Fibroblast of lung (primary cell): ENCODE data around the gene FDXR. TPM values are rescaled to one million over a fixed set of nuclear protein-coding genes. Genes with fewer than 3 reads are reported as not detected.
A peak's percentile ranks its signal among the peaks of the same experiment; 100 is the strongest.
"Not testable (repeated sequence)": the region's sequence is repeated elsewhere in the genome, so short reads cannot be mapped to it uniquely, and the experiment has no call there.

ENCODE experiments used
- DNase-seq, 2 donors: peaks; one replicate each; pipeline versions ENCODE4 v3.0.0 to v3.0.0-alpha.2; 2010; ENCODE audit warnings: low read depth in 2 of 2
- H2AFZ ChIP-seq: 2 replicates; pipeline ENCODE4 v1.5.1; 2012; ENCODE audit warnings: low read length, control low read depth, inconsistent platforms
- H3K27ac ChIP-seq: 2 replicates; pipeline ENCODE4 v1.5.1; 2011; ENCODE audit warnings: low read length, control low read depth; ENCODE audit not compliant: insufficient read depth
- H3K27me3 ChIP-seq: 2 replicates; pipeline ENCODE4 v1.5.1; 2011; ENCODE audit warnings: mild to moderate bottlenecking, low read length; ENCODE audit not compliant: control insufficient read depth, insufficient read depth
- H3K36me3 ChIP-seq: 2 replicates; pipeline ENCODE4 v1.5.1; 2011; ENCODE audit warnings: low read length; ENCODE audit not compliant: control insufficient read depth, insufficient read depth
- H3K4me1 ChIP-seq: 2 replicates; pipeline ENCODE4 v1.5.1; 2011; ENCODE audit warnings: low read length; ENCODE audit not compliant: control insufficient read depth, insufficient read depth; ENCODE audit errors: extremely low read depth
- H3K4me2 ChIP-seq: 2 replicates; pipeline ENCODE4 v1.5.1; 2011; ENCODE audit warnings: low read length, control low read depth; ENCODE audit not compliant: insufficient read depth; ENCODE audit errors: extremely low read depth
- H3K4me3 ChIP-seq, 4 experiments: fragments of 200-600 bp in 1 of 4; sonication (generic) in 1 of 4; replicated peaks in 1 of 4; 2 replicates each; pipeline ENCODE4 v1.5.1; 2011 to 2016; ENCODE audit warnings: low read length in 4 of 4, low read depth in 3 of 4, mild to moderate bottlenecking in 3 of 4, control low read depth in 2 of 4, inconsistent platforms in 1 of 4, mixed read lengths in 1 of 4; ENCODE audit not compliant: insufficient read depth in 1 of 4; ENCODE audit errors: control extremely low read depth in 1 of 4
- H3K79me2 ChIP-seq: 2 replicates; pipeline ENCODE4 v1.5.1; 2012; ENCODE audit warnings: mild to moderate bottlenecking, low read length, inconsistent platforms; ENCODE audit not compliant: control insufficient read depth, insufficient read depth
- H3K9ac ChIP-seq: 2 replicates; pipeline ENCODE4 v1.5.1; 2011; ENCODE audit warnings: mild to moderate bottlenecking, low read length, control low read depth; ENCODE audit not compliant: insufficient read depth
- H3K9me3 ChIP-seq: 2 replicates; pipeline ENCODE4 v1.5.1; 2012; ENCODE audit warnings: low read depth, low read length; ENCODE audit not compliant: control insufficient read depth, insufficient read depth
- H4K20me1 ChIP-seq: 2 replicates; pipeline ENCODE4 v1.5.1; 2011; ENCODE audit warnings: low read length; ENCODE audit not compliant: control insufficient read depth, insufficient read depth; ENCODE audit errors: extremely low read depth
- CTCF ChIP-seq, 2 donors: IDR thresholded peaks in 1 of 2; conservative IDR thresholded peaks in 1 of 2; 1 replicate in 1 of 2; 2 replicates in 1 of 2; pipeline ENCODE4 v1.5.1; 2011 to 2012; ENCODE audit warnings: low read length in 2 of 2, control low read depth in 1 of 2, inconsistent platforms in 1 of 2, low read depth in 1 of 2, mild to moderate bottlenecking in 1 of 2
- EZH2 ChIP-seq: IDR thresholded peaks from 2 replicates; pipeline ENCODE4 v1.5.1; 2012; ENCODE audit warnings: low read length, control low read depth, mild to moderate bottlenecking; ENCODE audit errors: missing control alignments
- polyA plus RNA-seq, 2 donors: library from polyadenylated mRNA; depleted of rRNA in 1 of 2; stranded (reverse) in 1 of 2; unstranded in 1 of 2; fragments of >200 nt; gene quantifications; 2 replicates each; pipeline ENCODE4 v1.2.1, GENCODE V29; 2011 to 2012; ENCODE audit warnings: missing spikeins in 1 of 2
- total RNA-seq: library from RNA; depleted of rRNA; stranded (reverse); fragments of >200 nt; gene quantifications from 2 replicates; pipeline ENCODE4 v1.2.1, GENCODE V29; 2014

FDXR gene
- total and polyA plus RNA-seq, 2 donors (not counting 1 experiment from before 2014, with no cell fraction given): 6.8 to 71.0 TPM

GRCh38 chr17:74873037-74873873 lies 461 bp upstream of the FDXR start:
- DNase-seq: peak; percentile 100
- peak overlapping the region; percentile 65 to 97 (median 86) for H3K4me3 ChIP-seq
- H3K4me1 ChIP-seq: peaks cover 7% of the 10 kb centered on the region
- H3K9me3 ChIP-seq: no peaks in the 10 kb centered on the region
- peaks cover 3% of the 10 kb centered on the region for H3K36me3 ChIP-seq
- H3K79me2 ChIP-seq: no peaks in the 10 kb centered on the region
- peak overlapping the region; percentile 60 for H2AFZ ChIP-seq
- H3K27ac ChIP-seq: peak overlapping the region; percentile 89
- TF ChIP-seq CTCF (conservative IDR thresholded peaks at IDR 0.05 in 1 of 2, IDR thresholded peaks at IDR 0.05 in 1 of 2; ENCODE audit: low read depth in 1 of 2, low read length in 2 of 2): no peak
- TF ChIP-seq EZH2: no peak
- H3K27me3 ChIP-seq: no peaks in the 10 kb centered on the region
- peak overlapping the region; percentile 80 for H3K4me2 ChIP-seq
- H4K20me1 ChIP-seq: no peaks in the 10 kb centered on the region
- H3K9ac ChIP-seq: peak overlapping the region; percentile 71

GRCh38 chr17:74871356-74872076 lies 1.3 kb downstream of the FDXR start:
- TF ChIP-seq CTCF (conservative IDR thresholded peaks at IDR 0.05 in 1 of 2, IDR thresholded peaks at IDR 0.05 in 1 of 2; ENCODE audit: low read depth in 1 of 2, low read length in 2 of 2): no peak
- TF ChIP-seq EZH2: no peak
- H2AFZ ChIP-seq: no peak overlapping the region
- no peak overlapping the region for H3K9ac ChIP-seq
- no peaks in the 10 kb centered on the region for H3K9me3 ChIP-seq
- H3K4me2 ChIP-seq: peak overlapping the region; percentile 93
- peaks cover 7% of the 10 kb centered on the region for H3K4me1 ChIP-seq
- H4K20me1 ChIP-seq: no peaks in the 10 kb centered on the region
- H3K36me3 ChIP-seq: peaks cover 3% of the 10 kb centered on the region
- DNase-seq: no peak
- peak overlapping the region in 2 of 4 experiments; percentile 71 to 97 for H3K4me3 ChIP-seq
- no peak overlapping the region for H3K27ac ChIP-seq
- H3K79me2 ChIP-seq: no peaks in the 10 kb centered on the region
- no peaks in the 10 kb centered on the region for H3K27me3 ChIP-seq

GRCh38 chr17:74870512-74870911 lies 2.3 kb downstream of the FDXR start:
- peak; percentile 36 to 63 for DNase-seq
- no peak overlapping the region for H3K9ac ChIP-seq
- H3K4me1 ChIP-seq: peaks cover 7% of the 10 kb centered on the region
- H3K27me3 ChIP-seq: no peaks in the 10 kb centered on the region
- no peak overlapping the region for H3K4me2 ChIP-seq
- peaks cover 3% of the 10 kb centered on the region for H3K36me3 ChIP-seq
- no peak overlapping the region for H3K27ac ChIP-seq
- H4K20me1 ChIP-seq: no peaks in the 10 kb centered on the region
- no peak overlapping the region for H3K4me3 ChIP-seq
- H2AFZ ChIP-seq: no peak overlapping the region
- no peaks in the 10 kb centered on the region for H3K79me2 ChIP-seq
- TF ChIP-seq EZH2 (no peak), CTCF (conservative IDR thresholded peaks at IDR 0.05 in 1 of 2, IDR thresholded peaks at IDR 0.05 in 1 of 2; ENCODE audit: low read depth in 1 of 2, low read length in 2 of 2) (no peak)
- H3K9me3 ChIP-seq: no peaks in the 10 kb centered on the region

- H3K4me3 ChIP-seq, H3K4me2 ChIP-seq, H3K4me1 ChIP-seq, H3K9me3 ChIP-seq, H3K79me2 ChIP-seq, DNase-seq, H3K36me3 ChIP-seq, H3K27ac ChIP-seq, H2AFZ ChIP-seq, H4K20me1 ChIP-seq, H3K27me3 ChIP-seq, H3K9ac ChIP-seq: not testable (repeated sequence)
Observed at GRCh38 chr17:74870028-74870427, 2.8 kb downstream of the FDXR start.
